ENCODE measurements around the gene ZSWIM1. TPM values are rescaled to one million over a fixed set of nuclear protein-coding genes. Genes with fewer than 3 reads are reported as not detected.

The ZSWIM1 gene
- total and polyA plus RNA-seq, 10 of the 15 experiments (the other 5 are each of a cell fraction or from before 2014, with no cell fraction given), result 2.4 to 16.0 (median 9.8) TPM

DNA sequence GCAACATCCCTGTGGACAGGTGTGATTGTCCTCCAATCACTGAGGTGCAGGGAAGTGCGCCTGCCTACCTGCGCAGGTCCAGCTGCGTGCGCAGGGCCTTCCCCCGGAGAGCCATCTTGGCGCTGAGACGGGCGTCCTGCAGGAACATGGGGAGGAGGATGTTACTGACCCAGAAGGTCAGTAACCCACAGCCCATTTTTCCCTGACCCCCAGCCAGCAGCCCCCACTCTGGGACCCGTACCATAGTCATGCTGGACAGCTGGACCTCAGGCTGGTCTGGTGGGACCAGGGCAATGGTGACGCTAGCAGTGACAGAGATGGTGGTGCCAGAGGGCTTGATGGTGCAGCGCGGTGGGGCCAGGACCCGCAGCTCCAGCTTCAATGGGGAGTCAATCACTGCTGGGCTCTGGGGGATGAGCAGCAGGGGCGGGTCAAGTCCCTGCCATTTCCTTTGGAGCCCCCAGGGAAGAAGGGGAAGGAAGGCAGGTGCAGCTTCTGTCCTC is 21.2 kb downstream of the ZSWIM1 start:
- ATAC-seq, result no peak
- H4K20me1 ChIP-seq (ENCODE audit: control insufficient read depth, insufficient read depth), result no peaks in the 10 kb centered on the region
- no peaks in the 10 kb centered on the region for H3K36me3 ChIP-seq (ENCODE audit: control insufficient read depth in 2 of 2, insufficient read depth in 2 of 2, low read length in 1 of 2)
- no TSS peak for BruUV-seq (replicated peaks)
- H3K4me2 ChIP-seq (ENCODE audit: control insufficient read depth, insufficient read depth), result no peak overlapping the region
- no peak overlapping the region for H3K4me3 ChIP-seq
- 72% methylated on average over 14 of the region's 14 CpGs for WGBS (ENCODE audit: insufficient coverage, insufficient replicate concordance, low lambda C conversion rate, missing lambda C conversion rate)
- H3K79me2 ChIP-seq (ENCODE audit: control insufficient read depth, insufficient read depth, low read length), result no peaks in the 10 kb centered on the region
- FAIRE-seq, result no peak
- no peaks in the 10 kb centered on the region for H3K27me3 ChIP-seq (replicated peaks in 1 of 2; ENCODE audit: control insufficient read depth in 2 of 2, insufficient read depth in 2 of 2, low read length in 1 of 2)
- no peak overlapping the region for H3K9ac ChIP-seq (ENCODE audit: control insufficient read depth, insufficient read depth, low read length)
- in situ Hi-C loops (cut with MboI), result no loop called here
- ChIA-PET SMC1A (ENCODE audit: uncharacterized antibody, unreplicated experiment) (no interaction called here), RAD21 (ENCODE audit: unreplicated experiment) (no interaction called here), CTCF (interaction anchor here (0.8 kb wide), 1 partner anchor 12 kb away, joined by 3 read pairs; no protein-coding TSS in a partner anchor), POLR2A (interaction anchor here (0.7 to 1.0 kb wide), 2 partner anchors 9 to 31 kb away, joined by 3 to 7 read pairs; no protein-coding TSS in a partner anchor)
- H3K27ac ChIP-seq (ENCODE audit: control insufficient read depth, insufficient read depth), result no peak overlapping the region
- peak; percentile 43; the same call in 1 of the 2 replicates for TF ChIP-seq POLR2A (IDR thresholded peaks at IDR 0.05; ENCODE audit: low read depth, low read length)
- TF ChIP-seq, protein P1, sequence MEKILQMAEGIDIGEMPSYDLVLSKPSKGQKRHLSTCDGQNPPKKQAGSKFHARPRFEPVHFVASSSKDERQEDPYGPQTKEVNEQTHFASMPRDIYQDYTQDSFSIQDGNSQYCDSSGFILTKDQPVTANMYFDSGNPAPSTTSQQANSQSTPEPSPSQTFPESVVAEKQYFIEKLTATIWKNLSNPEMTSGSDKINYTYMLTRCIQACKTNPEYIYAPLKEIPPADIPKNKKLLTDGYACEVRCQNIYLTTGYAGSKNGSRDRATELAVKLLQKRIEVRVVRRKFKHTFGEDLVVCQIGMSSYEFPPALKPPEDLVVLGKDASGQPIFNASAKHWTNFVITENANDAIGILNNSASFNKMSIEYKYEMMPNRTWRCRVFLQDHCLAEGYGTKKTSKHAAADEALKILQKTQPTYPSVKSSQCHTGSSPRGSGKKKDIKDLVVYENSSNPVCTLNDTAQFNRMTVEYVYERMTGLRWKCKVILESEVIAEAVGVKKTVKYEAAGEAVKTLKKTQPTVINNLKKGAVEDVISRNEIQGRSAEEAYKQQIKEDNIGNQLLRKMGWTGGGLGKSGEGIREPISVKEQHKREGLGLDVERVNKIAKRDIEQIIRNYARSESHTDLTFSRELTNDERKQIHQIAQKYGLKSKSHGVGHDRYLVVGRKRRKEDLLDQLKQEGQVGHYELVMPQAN (conservative IDR thresholded peaks at IDR 0.05), result no peak
- no peak for DNase-seq (ENCODE audit: low read depth, low spot score)
- no peaks in the 10 kb centered on the region for H3K9me3 ChIP-seq (replicated peaks; ENCODE audit: control insufficient read depth, insufficient read depth, low read length)
- H2AFZ ChIP-seq (ENCODE audit: control insufficient read depth, low read depth, low read length), result no peak overlapping the region
- intact Hi-C loops (cut with micrococcal nuclease; ENCODE audit: unreplicated experiment), result no loop called here
- H3K4me1 ChIP-seq (ENCODE audit: control insufficient read depth, insufficient read depth, low read length), result no peaks in the 10 kb centered on the region

DNA sequence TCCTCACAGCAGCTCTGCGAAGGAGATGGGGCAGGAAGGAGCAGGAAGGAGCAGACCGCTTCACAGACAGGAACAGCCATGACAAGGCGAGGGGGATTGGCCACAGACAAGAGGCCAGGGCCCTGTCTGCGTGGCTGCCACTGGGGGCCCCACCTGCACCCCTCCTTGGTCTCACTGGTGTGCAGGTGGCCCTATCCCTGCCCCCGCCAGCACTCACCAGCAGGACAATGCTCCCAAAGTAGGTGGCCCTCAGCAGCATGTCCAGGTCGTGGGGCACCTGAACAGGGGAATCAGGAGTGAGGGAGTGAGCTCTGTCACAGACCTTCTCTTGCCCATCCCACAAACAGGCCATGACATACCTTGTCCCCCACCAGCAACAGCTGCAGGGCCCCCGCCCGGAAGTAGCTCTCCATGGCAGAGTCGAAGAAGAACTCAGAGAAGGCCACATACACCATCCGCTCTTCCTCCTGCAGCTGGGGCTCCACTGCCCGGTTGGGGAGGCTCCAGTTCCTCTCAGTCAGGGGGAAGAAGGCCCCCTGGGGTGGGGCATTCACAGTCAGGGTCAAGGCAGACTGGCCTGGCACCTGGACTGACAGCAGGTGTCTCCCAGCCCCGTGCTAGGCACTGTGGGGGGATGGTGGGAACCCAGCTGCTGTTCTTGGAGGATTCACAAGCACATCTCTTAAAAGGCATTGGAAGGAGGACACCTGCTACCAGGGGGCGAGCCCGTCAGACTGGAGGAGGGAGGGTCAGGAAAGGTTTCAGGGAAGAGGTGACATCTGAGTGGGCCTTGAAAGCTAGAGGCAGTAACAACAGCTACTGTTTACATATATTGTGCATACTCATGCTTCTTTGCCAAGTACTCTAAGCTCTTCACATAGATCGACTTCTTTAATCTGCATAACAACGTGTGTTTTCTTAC is 23.8 kb downstream of the ZSWIM1 start:
- ATAC-seq, result no peak
- POLR2A ChIA-PET, result interaction anchor here (0.6 kb wide), 2 partner anchors 43 to 79 kb away, joined by 3 to 4 read pairs; no protein-coding TSS in a partner anchor
- 67% methylated on average over 16 of the region's 16 CpGs for WGBS (ENCODE audit: insufficient coverage, insufficient replicate concordance, low lambda C conversion rate, missing lambda C conversion rate)
- CTCF ChIA-PET, result interaction anchor here (0.6 to 1.9 kb wide), 5 partner anchors 14 to 175 kb away, joined by 3 to 5 read pairs (median 3); partner anchors contain the start of genes CTSA and NEURL2
- Histone ChIP-seq H2AFZ (ENCODE audit: control insufficient read depth, low read depth, low read length) (no peak overlapping the region), H4K20me1 (ENCODE audit: control insufficient read depth, insufficient read depth) (no peaks in the 10 kb centered on the region), H3K79me2 (ENCODE audit: control insufficient read depth, insufficient read depth, low read length) (no peaks in the 10 kb centered on the region), H3K27me3 (replicated peaks in 1 of 2; ENCODE audit: control insufficient read depth in 2 of 2, insufficient read depth in 2 of 2, low read length in 1 of 2) (no peaks in the 10 kb centered on the region), H3K9me3 (replicated peaks; ENCODE audit: control insufficient read depth, insufficient read depth, low read length) (no peaks in the 10 kb centered on the region), H3K4me3 (no peak overlapping the region), H3K4me1 (ENCODE audit: control insufficient read depth, insufficient read depth, low read length) (no peaks in the 10 kb centered on the region), H3K27ac (ENCODE audit: control insufficient read depth, insufficient read depth) (no peak overlapping the region), H3K9ac (ENCODE audit: control insufficient read depth, insufficient read depth, low read length) (no peak overlapping the region), H3K36me3 (ENCODE audit: control insufficient read depth in 2 of 2, insufficient read depth in 2 of 2, low read length in 1 of 2) (no peaks in the 10 kb centered on the region), H3K4me2 (ENCODE audit: control insufficient read depth, insufficient read depth) (no peak overlapping the region)
- intact Hi-C loops (cut with micrococcal nuclease; ENCODE audit: unreplicated experiment), result no loop called here
- FAIRE-seq, result no peak
- RAD21 ChIA-PET (ENCODE audit: unreplicated experiment), result no interaction called here
- in situ Hi-C loops (cut with MboI), result no loop called here
- SMC1A ChIA-PET (ENCODE audit: uncharacterized antibody, unreplicated experiment), result interaction anchor here (0.5 to 1.8 kb wide), 2 partner anchors 29 to 56 kb away, joined by 3 to 5 read pairs; partner anchors contain the start of gene PCIF1
- DNase-seq (ENCODE audit: low read depth, low spot score), result no peak
- no TSS peak for BruUV-seq (replicated peaks)
- TF ChIP-seq MEF2A (IDR thresholded peaks at IDR 0.05; ENCODE audit: insufficient read depth, low read depth, low read length) (no peak), EZH2 (IDR thresholded peaks at IDR 0.05; ENCODE audit: borderline replicate concordance, control insufficient read depth, low read depth, low read length) (no peak), BCL11A (IDR thresholded peaks at IDR 0.05; ENCODE audit: low read depth, low read length) (no peak), RAD21 (IDR thresholded peaks at IDR 0.05; ENCODE audit: insufficient read depth, low read depth, low read length) (no peak), RCOR1 (conservative IDR thresholded peaks at IDR 0.05; ENCODE audit: low read depth, low read length) (no peak)
- TF ChIP-seq, protein P2, sequence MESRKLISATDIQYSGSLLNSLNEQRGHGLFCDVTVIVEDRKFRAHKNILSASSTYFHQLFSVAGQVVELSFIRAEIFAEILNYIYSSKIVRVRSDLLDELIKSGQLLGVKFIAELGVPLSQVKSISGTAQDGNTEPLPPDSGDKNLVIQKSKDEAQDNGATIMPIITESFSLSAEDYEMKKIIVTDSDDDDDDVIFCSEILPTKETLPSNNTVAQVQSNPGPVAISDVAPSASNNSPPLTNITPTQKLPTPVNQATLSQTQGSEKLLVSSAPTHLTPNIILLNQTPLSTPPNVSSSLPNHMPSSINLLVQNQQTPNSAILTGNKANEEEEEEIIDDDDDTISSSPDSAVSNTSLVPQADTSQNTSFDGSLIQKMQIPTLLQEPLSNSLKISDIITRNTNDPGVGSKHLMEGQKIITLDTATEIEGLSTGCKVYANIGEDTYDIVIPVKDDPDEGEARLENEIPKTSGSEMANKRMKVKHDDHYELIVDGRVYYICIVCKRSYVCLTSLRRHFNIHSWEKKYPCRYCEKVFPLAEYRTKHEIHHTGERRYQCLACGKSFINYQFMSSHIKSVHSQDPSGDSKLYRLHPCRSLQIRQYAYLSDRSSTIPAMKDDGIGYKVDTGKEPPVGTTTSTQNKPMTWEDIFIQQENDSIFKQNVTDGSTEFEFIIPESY (IDR thresholded peaks at IDR 0.05), result no peak

Measured in GM12878 (cell line).